Epithelial cell of esophagus (primary cell): ENCODE data around the gene TP53.
"Not testable (repeated sequence)": the region's sequence is repeated elsewhere in the genome, so short reads cannot be mapped to it uniquely, and the experiment has no call there.

Source experiments
- DNase-seq: peaks from one replicate; pipeline ENCODE4 v3.0.0; 2010; ENCODE audit warnings: low read depth
- H3K4me3 ChIP-seq: 2 replicates; pipeline ENCODE4 v1.5.1; 2011; ENCODE audit warnings: mild to moderate bottlenecking, low read length, control low read depth
- TF ChIP-seq, protein P1 (sequence below): IDR thresholded peaks from 2 replicates; pipeline ENCODE4 v1.5.1; 2011; ENCODE audit warnings: low read depth, mild to moderate bottlenecking, low read length, control low read depth, inconsistent platforms; ENCODE audit not compliant: insufficient read depth; ENCODE audit errors: missing control alignments

The TP53 gene

DNA sequence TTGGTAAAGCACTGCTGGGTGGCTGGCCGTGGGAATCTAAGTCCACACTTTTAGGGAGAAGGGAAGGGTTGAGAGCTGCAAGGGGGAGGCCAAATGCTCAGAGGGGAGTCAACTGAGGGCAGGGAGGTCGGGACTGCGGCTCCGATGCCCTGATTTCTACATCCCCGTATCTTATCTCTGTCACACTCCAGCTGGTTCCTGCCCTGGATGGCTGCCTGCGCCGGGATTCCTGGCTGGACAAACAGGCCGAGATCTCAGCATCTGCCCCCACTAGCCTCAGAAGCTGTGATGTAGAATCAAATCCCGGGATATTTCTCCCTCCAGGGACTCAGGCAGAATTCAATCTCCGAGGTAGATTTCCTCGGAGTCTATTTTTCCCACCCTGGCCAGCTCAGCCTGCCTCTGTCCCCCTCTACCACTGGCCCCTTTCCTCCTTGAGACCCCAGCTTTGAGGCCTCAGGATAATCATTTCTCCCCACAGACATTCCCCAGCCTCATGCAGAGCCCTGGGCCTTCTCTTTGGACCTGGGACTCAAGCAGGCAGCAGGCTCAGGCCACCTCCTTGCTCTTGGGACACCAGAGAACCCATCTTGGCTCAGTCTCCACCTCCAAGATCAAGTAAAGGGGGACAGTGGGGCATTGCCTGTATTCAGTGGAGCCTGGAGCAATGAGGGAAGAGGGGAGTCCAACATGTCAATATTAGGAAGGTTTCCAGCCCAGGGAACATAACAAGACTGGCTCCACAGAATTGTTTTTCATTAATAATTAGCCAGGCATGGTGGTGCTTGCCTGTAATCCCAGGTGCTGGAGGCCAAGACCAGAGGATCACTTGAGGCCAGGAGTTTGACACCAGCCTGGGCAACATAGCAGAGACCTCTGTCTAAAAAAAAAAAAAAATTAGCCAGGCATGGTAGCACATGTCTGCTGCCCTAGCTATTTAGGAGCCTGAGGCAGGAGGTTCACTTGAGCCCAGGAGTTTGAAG is 55.6 kb downstream of the TP53 start:
- no peak for DNase-seq
- TF ChIP-seq, protein P1, sequence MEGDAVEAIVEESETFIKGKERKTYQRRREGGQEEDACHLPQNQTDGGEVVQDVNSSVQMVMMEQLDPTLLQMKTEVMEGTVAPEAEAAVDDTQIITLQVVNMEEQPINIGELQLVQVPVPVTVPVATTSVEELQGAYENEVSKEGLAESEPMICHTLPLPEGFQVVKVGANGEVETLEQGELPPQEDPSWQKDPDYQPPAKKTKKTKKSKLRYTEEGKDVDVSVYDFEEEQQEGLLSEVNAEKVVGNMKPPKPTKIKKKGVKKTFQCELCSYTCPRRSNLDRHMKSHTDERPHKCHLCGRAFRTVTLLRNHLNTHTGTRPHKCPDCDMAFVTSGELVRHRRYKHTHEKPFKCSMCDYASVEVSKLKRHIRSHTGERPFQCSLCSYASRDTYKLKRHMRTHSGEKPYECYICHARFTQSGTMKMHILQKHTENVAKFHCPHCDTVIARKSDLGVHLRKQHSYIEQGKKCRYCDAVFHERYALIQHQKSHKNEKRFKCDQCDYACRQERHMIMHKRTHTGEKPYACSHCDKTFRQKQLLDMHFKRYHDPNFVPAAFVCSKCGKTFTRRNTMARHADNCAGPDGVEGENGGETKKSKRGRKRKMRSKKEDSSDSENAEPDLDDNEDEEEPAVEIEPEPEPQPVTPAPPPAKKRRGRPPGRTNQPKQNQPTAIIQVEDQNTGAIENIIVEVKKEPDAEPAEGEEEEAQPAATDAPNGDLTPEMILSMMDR = no peak
- H3K4me3 ChIP-seq = no peak overlapping the region

DNA sequence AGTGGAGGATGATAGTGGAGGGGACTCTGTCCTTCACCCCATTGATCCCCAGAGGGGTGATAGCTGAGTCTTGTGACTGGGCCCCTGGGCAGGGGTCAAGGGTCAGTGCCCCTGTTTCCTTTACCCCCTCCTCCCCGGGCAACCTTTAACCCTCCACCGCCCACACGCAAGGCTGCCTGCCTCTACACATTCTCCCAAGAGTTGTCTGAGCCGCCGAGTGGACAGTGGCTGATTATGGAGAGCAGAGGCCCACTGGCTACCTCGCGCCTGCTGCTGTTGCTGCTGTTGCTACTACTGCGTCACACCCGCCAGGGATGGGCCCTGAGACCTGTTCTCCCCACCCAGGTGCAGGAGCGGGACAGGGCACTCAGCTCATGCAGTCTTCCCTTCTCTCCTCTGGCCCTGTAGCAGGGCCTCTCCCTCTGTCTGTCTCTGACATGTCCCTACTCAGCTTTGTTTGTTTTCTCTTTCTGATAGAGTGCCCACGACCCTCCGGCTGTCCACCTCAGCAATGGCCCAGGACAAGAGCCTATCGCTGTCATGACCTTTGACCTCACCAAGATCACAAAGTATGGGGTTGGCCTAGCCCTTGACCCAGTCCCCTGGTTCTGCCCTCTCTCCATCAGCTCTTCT is 57.2 kb downstream of the TP53 start, which contains the start of gene SHBG:
Gene SHBG, plus strand, starts transcription at position 197 of the 633 bp plus-strand sequence. Its CDS starts 38 bp downstream, at position 235.
- DNase-seq = no peak
- TF ChIP-seq, protein P1 = no peak
- H3K4me3 ChIP-seq = no peak within 1 kb of the TSS

DNA sequence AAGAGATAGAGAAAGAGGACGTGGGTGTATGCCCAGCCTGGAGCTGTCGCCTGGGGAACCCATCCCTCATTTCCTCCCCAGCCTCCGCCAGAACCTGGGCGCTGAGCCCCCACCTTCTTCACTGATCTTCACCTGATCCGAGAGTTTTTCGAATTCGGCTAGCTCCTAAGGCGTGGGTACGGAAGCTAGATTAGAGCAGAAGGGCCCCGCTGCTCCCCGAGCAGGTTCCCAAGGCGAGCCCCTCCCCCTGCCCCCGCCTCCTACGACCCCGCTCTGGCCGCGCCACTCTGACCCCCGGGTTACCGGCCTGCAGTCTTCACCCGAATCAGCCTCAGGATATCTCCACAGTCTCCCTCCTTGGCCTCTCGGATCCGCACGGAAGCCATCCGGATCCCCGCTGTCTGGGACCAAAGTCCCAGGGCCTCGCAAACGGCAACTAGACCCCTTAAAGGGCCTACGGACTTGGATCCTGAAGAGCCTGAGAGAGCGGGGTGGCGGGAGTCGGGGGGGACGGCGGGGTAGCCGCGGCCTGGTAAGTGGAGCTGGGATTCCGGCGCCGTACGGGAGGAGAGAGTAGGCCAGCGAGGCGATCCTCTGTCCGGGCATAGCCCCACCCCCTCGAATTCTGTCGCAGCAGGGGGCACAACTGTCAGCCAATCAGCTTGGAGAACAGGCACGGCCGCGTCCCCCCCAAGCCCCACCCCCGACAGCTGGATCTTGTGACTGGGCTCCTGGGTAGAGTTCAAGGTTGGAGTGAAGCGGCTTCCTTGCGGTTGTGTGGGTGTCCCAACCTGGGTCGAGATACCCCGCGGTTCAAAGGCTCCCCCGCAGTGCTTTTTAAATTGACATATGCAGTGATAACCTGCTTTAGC is 59.8 kb downstream of the TP53 start, which contains the start of gene SAT2:
Gene SAT2, minus strand, starts transcription at position 572 of the 872 bp plus-strand sequence. Its CDS starts 186 bp downstream, at position 386.
- peak within 1 kb of the TSS; percentile 84 for H3K4me3 ChIP-seq
- peak; percentile 92 for DNase-seq
- TF ChIP-seq, protein P1 = no peak

DNA sequence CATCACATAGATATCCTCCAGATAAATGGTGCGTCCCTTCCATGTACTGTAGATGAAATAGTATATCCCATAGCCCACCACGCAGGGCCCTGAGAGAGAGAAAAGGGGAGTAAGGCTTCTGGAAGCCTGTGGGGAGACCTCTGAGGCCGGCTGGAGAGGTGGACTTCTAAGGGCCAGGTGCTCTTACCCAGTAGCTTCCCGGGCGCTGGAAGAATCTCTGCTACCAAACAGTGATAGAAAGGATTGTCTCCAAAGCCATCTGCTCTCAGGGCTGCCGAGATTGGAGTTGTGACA is 60.4 kb downstream of the TP53 start:
- TF ChIP-seq, protein P1 = no peak
- no peak for DNase-seq
- H3K4me3 ChIP-seq = peak overlapping the region; percentile 84

DNA sequence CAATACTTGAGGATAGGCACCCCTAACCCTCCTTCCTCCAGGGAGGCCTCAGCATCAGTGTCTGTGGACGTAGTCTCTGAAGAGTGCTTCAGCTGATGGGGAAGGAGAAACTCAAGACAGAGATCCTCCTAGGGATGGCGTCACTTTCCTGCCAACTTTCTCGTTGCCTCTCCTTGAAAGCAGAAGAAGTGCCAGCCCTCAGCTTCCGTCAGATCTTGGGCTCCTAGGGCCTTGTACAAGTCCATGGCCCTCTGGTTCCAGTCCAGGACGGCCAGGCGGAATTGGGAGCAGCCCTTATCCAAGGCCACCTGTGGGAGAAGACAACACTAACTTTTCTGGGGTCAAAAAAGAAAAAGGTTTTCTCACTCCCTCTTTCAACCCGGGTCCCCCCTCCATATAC is 61.0 kb downstream of the TP53 start:
- peak overlapping the region; percentile 84 for H3K4me3 ChIP-seq
- TF ChIP-seq, protein P1 = no peak
- no peak for DNase-seq

DNA sequence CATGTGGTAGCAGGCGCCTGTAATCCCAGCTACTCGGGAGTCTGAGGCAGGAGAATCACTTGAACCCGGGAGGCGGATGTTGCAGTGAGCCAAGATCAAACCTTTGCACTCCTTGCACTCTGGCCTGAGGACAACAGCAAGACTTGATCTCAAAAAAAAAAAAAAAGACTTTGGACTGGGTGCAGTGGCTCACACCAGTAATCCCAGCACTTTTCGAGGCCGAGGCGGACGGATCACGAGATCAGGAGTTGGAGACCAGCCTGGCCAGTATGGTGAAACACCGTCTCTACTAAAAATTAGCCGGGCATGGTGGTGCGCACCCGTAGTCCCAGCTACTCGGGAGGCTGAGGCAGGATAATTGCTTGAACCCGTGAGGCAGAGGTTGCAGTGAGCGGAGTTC is 61.5 kb downstream of the TP53 start:
- H3K4me3 ChIP-seq, DNase-seq: not testable (repeated sequence)

DNA sequence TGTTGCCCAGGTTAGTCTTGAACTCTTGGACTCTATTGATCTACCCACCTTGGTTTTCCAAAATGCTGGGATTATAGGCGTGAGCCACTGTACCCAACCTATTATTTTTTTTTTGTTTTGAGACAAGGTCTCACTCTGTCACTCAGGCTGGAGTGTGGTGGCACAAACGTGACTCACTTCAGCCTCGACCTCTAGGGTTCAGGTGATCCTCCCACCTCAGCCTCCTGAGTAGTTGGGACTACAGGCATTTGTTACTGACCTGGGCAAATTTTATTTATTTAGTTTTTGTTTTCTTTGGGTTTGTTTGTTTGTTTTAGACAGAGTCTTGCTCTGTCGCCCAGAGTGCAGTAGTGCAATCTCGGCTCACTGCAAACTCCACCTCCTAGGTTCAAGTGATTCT is 63.6 kb downstream of the TP53 start:
- TF ChIP-seq, protein P1 = no peak

More for the DNA sequence above, 63.6 kb downstream of the TP53 start:
- no peak for DNase-seq
- H3K4me3 ChIP-seq = no peak overlapping the region
